Measurements from ENCODE around the gene KLHL30.

Gene KLHL30

DNA sequence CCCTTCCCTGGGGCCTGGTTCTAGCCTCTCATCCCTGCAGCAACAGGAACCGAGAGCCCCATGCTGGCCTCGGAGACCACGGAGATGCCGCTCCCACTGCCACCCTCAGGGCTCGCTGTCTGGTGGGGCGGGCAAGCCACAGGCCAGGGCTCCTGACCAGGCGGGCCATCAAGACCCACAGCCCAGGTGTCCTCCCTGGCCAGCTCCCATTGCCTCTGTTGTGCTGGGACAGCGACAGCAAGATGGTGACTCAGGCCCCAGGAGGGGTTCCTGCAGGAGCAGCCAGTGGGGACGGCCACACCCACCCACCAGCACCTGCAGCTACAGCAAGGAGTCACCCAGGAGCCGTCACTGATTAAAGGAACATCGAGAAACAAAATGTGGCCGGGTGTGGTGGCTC is 7.4 kb downstream of the KLHL30 start:
- DNase-seq (ENCODE audit: low read depth, low spot score) = no peak

DNA sequence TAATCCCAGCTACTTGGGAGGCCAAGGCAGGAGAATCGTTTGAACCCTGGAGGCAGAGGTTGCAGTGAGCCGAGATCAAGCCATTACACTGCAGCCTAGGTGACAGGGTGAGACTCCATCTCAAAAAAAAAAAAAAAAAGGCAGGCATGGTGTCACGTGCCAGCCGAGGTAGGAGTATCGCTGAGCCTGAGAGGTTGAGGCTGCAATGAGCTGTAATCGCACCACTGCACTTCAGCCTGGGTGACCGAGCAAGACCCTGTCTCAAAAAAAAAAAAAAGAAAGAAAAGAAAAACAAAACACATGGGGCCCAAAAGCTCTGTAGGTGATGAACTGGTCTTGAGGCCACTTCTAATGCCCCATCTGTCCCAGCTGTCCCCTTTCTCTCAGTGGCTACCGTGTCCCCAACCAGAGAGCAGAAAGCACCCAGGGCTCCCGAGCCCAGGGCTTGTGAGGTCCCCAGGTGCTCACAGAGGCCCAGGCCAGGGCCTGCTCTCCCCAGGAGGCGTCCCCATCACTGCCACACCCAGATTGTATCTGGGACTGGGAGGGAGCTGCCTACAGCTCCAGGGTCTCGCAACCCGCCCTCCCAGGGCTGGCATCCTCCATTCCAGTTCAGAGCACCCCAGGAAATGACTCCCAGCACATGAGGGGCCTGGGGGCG is 8.5 kb downstream of the KLHL30 start:
- no peak for DNase-seq (ENCODE audit: low read depth, low spot score)

GRCh38 chr2:238148981-238149380 is 10.5 kb downstream of the KLHL30 start:
- DNase-seq (ENCODE audit: low read depth, low spot score) = no peak

DNA sequence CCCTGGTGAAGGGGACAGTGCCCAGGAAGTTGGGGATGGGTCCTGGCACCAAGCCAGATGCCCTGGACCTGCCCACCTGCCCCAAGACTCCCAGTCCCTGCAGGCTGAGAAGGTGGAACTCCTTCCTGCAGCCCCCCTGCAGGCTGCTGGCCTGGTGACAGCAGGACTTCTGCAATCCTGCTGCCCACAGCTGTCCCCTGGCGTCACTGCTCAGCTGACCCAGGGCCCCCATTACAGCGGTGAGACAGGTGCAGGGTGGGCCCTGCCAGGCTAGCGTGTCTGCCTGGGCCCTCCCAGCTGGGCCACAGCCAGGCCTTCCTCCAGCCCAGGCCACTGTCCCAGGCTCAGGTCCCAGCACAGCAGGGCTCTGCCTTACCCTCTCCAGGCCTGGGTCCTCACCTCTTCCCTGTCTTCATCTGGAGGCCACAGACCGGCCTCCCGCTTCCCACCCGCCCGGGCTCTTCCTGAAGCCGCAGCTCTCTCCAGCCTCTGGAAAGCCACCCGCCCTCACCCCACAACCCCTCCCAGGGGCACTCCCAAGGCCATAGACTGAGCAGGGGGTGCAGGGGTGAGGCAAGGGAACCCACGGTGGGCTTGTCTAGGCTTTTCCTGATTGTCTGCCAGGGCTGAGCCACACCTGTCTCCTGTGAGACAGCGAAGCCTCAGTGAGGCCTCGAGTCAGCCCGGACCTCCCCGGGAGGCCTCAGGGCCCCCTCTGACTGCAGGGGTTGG is 11.5 kb downstream of the KLHL30 start:
- no peak for DNase-seq (ENCODE audit: low read depth, low spot score)

- no peak for DNase-seq (ENCODE audit: low read depth, low spot score)
These were observed 12.2 kb downstream of the KLHL30 start for GRCh38 chr2:238150686-238151085.

GRCh38 chr2:238151205-238151604 is 12.7 kb downstream of the KLHL30 start:
- no peak for DNase-seq (ENCODE audit: low read depth, low spot score)

GRCh38 chr2:238151628-238152235 is 13.3 kb downstream of the KLHL30 start:
- no peak for DNase-seq (ENCODE audit: low read depth, low spot score)

DNA sequence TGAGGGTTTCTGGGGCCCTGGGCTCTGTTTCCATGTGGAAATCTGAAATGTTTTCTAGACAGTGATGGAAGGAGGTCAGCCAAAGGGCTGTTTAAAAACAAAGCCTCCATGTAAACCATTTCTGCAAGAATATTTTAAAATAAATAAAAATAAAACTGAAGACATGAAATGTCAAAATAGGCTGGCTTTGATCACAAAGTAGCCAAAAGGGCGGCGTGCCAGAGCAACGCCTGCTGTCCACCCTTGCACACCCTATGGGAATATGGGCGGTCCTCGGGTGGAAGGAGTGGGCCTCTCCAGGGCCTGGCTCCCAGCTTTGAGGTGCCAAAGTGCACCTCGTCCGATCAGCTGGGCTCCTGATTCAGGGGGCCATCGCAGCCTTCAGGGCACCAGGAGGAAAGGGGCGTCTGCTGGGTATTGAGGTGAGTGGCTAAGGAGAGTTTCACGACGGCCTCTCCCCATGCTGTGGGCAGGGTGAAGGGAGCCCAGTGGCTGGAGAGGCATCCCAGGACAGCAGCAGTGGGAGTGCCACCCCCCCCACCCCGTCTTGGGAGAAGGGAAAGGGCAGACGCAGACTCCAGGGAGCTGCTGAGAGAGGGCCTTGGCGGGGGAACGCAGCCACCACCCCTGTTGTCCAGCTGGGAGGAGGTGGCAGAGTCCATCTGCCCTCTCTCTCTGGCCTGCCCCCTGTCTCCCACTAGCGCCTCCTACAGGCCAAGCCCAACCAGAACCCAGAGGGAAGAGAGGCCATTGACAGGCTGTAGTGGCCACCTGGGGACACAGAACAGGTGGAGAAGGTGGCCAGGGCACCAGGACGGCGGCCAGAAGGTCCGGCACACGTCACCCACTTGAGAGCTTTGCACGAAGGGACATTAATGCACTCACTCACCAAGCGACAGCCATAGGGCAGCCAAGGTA is 14.6 kb downstream of the KLHL30 start:
- DNase-seq (ENCODE audit: low read depth, low spot score) = no peak

GRCh38 chr2:238154570-238154969 is 16.1 kb downstream of the KLHL30 start:
- DNase-seq (ENCODE audit: low read depth, low spot score) = no peak

DNA sequence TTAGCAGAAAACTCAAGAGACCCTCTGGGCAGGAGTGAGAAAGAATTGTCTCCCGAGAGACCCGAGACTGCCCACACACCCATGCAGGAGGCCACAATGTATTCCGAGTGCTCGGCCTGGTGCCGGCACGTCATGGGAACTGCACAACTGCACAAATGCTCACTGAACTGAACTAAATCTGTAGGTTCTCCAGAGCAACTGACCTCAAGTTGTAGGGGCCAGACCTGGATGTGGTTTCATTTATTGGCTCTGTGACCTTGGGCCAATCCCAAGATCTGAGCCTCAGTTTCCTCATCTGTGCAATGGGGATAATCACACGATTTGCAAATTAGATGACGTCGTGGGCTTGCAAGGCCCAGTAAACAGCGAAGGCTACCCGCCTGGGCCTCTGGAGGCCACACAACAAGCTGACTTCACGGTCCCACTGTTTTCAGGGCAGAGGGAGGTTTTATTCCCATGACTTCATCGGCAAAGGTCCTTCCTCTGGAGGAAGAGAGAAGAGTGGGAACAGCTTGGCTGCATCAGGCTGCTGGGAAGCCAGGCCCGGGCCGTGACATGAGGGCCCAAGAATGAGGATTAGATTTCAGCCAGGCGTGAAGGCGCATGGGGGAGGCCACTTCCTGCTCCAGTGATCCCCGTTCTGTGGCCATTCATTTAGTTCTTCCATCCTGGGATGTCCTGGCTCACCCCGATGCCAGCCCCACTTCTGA is 16.7 kb downstream of the KLHL30 start:
- no peak for DNase-seq (ENCODE audit: low read depth, low spot score)

- DNase-seq (ENCODE audit: low read depth, low spot score) = no peak
These were observed 17.6 kb downstream of the KLHL30 start for GRCh38 chr2:238155761-238156694.

- no peak for DNase-seq (ENCODE audit: low read depth, low spot score)
These were observed 19.1 kb downstream of the KLHL30 start for GRCh38 chr2:238157506-238158017.

DNA sequence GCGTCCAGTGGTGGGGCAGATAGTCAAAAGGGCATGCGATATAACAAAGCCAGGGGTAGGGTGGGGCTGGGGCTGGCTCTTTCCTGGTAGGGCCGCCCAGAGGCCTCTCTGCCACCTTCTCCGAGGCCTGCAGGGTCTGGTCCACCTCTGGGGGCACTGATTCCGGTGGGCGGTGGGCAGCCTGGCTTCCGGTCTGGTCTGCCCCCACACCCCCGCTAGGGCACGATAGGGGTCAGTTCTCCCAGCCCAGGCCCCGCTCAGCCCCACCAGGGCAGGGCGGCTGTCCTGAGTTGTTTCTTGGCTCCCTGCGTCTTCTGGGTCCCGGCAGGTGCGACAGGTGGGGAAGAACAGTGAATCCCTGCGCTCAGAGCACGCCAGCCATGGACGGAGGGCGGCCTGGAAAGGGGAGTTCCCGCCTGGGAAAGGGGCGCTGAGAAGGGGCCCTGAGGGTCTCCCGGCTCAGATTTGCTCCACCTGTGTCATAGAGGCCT is 19.6 kb downstream of the KLHL30 start:
- DNase-seq (ENCODE audit: low read depth, low spot score) = no peak

DNA sequence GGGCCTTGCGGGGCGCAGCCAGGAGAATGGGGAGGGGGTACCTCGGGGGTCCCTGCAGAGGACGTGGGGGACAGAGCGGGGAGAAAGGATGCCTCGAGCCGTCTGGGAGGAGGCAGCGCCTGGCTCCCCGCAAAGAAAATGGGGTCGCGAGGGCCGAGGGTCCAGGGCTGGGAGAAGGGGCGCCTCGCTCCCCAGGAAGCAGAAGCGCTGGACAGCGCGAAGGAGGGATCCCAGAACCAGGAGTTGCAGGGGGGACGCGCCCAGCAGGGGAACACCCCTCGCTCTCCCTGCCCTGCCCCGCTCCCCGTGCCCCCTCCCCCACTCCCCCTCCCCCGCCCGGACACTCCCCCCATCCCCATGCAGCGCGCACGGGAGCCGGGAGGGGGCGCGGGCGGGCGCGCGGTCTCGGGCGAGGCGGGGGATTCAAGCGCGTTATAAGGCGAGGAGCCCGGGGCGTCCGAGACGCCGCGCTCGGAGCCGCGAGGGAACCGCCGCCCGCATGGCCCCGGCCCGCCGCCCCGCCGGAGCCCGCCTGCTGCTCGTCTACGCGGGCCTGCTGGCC is 20.1 kb downstream of the KLHL30 start, which contains the start of gene ERFE:
Gene ERFE, plus strand, starts transcription at position 462 of the 562 bp plus-strand sequence. Its CDS starts 38 bp downstream, at position 500.
- no peak for DNase-seq (ENCODE audit: low read depth, low spot score)

- no peak for DNase-seq (ENCODE audit: low read depth, low spot score)
These were observed 20.6 kb downstream of the KLHL30 start for GRCh38 chr2:238159071-238159539.

DNA sequence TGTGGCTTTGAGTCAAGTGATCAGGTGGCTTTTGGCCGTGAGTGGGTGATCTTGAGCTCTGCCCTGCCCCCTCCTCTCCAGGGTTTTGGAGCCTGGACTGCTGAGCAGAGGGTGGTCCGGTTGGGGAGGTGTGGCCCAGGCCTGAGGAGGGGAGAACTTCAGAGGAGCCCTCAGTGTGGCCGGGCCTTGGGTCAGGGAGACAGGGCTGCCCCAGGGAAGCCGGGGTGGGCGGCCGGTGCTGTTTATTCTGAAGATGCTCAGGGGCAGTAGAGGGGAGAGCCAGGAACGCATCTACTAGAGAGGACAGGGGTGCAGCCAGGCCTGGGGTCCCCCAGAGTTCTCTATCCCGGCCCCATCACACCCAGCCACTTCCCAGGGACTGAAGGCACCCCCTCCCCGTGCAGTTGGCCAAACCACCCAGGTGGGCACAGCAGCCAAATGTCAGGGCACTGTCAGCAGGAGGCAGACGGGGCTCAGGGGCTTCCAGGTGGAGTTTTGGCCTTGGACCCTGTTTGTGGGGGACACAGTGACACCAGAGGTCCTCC is 21.3 kb downstream of the KLHL30 start:
- no peak for DNase-seq (ENCODE audit: low read depth, low spot score)

DNA sequence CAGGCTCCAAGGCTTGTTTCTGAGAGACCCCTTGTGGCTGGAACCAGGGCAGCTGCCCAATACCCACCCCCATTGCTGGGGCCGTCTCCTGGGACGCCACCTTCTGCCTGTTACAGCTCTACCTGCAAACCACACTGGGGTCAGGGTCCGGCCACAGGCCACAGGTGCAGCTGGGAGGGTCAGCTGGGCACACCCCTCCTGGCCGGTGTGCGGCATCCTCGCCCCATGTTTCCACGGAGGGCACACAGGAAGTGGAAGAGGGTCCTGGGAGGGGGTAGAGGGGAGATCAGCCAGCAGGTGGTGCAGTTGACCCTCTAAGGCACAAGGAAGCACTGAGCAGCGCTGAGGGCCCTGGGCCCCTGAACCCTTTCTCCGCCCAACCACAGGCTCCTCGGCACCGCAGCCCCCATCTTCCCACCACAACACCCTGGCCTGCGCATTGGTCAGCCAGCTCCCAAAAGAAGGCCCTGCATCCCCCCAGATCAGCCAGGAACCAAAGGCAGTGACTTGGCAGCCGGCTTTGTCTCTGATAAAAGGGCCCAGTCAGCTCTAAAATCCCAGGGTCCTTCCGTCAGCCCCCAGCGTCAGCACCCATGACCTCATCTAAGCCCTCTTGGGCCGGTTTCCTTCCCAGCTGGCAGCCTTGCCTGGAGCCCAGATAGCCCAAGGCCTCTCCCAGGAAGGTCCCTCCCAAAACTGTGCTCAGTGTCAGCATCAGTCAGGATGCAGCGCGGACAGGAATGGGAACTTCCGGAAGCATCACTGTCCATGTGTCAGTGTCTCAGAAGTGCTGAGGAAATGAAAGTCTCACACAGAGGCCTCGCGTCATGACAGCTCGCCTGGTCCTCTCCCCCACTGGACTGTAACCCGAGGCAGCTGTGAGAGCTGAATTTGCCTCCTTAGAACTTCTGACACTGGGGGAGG is 22.0 kb downstream of the KLHL30 start:
- no peak for DNase-seq (ENCODE audit: low read depth, low spot score)

Measured in activated CD4-positive, CD25-positive, alpha-beta regulatory T cell treated with anti-CD3 and anti-CD28 coated beads, Interleukin-2, amount 50 U/mL, for 16 hours (primary cell).